ENCODE measurements around the gene AURKA. TPM values are rescaled to one million over a fixed set of nuclear protein-coding genes. Genes with fewer than 3 reads are reported as not detected.

The AURKA gene
- total and polyA plus RNA-seq, 2 experiments from 2014 or later, result 75.8 to 82.0 TPM

GRCh38 chr20:56383334-56383733 is 8.7 kb downstream of the AURKA start:
- Histone ChIP-seq H3K4me3 (no peak overlapping the region), H3K4me2 (no peak overlapping the region), H3K27ac (ENCODE audit: low read depth) (no peak overlapping the region), H3K4me1 (ENCODE audit: insufficient read depth) (no peaks in the 10 kb centered on the region), H3K9me2 (ENCODE audit: insufficient read depth) (no peaks in the 10 kb centered on the region), H2AFZ (no peak overlapping the region), H3K79me2 (replicated peaks; ENCODE audit: insufficient read depth) (peaks cover 99% of the 10 kb centered on the region), H3F3A (replicated peaks; ENCODE audit: low read depth) (no peaks in the 10 kb centered on the region), H3K27me3 (ENCODE audit: insufficient read depth) (no peaks in the 10 kb centered on the region), H4K20me1 (replicated peaks; ENCODE audit: insufficient read depth) (peaks cover 26% of the 10 kb centered on the region), H3K36me3 (ENCODE audit: insufficient read depth) (peaks cover 88% of the 10 kb centered on the region)
- Mint-ChIP-seq H3K4me3 (no peak overlapping the region), H3K27ac (no peak overlapping the region; the same call in 1 of the 2 replicates), H3K9me3 (no peaks in the 10 kb centered on the region), H3K27me3 (ENCODE audit: insufficient read depth, low read depth, poor library complexity) (peaks cover 5% of the 10 kb centered on the region), H3K36me3 (ENCODE audit: low read depth) (peaks cover 89% of the 10 kb centered on the region), H3K4me1 (peaks cover 2% of the 10 kb centered on the region; the same call in 2 of the 3 replicates)
- ATAC-seq (no peak), DNase-seq (ENCODE audit: low spot score) (no peak)
- TF ChIP-seq STAT1 (IDR thresholded peaks at IDR 0.05; ENCODE audit: unreplicated experiment), result no peak
- no peak for TF ChIP-seq CREB1 (CRISPR knock-in tag; IDR thresholded peaks at IDR 0.05; ENCODE audit: low read depth)
- no peak for TF ChIP-seq CTCF (conservative IDR thresholded peaks at IDR 0.05; ENCODE audit: low read depth in 2 of 2)
- no peak for TF ChIP-seq JUNB (IDR thresholded peaks at IDR 0.05; ENCODE audit: unreplicated experiment)
- TF ChIP-seq NANOG (IDR thresholded peaks at IDR 0.05; ENCODE audit: borderline replicate concordance), result no peak
- TF ChIP-seq EZH2phosphoT487 (IDR thresholded peaks at IDR 0.05; ENCODE audit: unreplicated experiment), result no peak
- TF ChIP-seq EZH2 (IDR thresholded peaks at IDR 0.05; ENCODE audit: low read depth, unreplicated experiment), result no peak
- TF ChIP-seq ETS1 (IDR thresholded peaks at IDR 0.05), result no peak
- TF ChIP-seq ZNF331 (CRISPR knock-in tag; IDR thresholded peaks at IDR 0.05; ENCODE audit: low read depth), result no peak
- TF ChIP-seq, protein P1, sequence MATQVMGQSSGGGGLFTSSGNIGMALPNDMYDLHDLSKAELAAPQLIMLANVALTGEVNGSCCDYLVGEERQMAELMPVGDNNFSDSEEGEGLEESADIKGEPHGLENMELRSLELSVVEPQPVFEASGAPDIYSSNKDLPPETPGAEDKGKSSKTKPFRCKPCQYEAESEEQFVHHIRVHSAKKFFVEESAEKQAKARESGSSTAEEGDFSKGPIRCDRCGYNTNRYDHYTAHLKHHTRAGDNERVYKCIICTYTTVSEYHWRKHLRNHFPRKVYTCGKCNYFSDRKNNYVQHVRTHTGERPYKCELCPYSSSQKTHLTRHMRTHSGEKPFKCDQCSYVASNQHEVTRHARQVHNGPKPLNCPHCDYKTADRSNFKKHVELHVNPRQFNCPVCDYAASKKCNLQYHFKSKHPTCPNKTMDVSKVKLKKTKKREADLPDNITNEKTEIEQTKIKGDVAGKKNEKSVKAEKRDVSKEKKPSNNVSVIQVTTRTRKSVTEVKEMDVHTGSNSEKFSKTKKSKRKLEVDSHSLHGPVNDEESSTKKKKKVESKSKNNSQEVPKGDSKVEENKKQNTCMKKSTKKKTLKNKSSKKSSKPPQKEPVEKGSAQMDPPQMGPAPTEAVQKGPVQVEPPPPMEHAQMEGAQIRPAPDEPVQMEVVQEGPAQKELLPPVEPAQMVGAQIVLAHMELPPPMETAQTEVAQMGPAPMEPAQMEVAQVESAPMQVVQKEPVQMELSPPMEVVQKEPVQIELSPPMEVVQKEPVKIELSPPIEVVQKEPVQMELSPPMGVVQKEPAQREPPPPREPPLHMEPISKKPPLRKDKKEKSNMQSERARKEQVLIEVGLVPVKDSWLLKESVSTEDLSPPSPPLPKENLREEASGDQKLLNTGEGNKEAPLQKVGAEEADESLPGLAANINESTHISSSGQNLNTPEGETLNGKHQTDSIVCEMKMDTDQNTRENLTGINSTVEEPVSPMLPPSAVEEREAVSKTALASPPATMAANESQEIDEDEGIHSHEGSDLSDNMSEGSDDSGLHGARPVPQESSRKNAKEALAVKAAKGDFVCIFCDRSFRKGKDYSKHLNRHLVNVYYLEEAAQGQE (IDR thresholded peaks at IDR 0.05; ENCODE audit: unreplicated experiment), result no peak
- TF ChIP-seq ZNF114 (CRISPR knock-in tag; IDR thresholded peaks at IDR 0.05), result no peak
